ENCODE results near the gene PBX1. TPM values are rescaled to one million over a fixed set of nuclear protein-coding genes. Genes with fewer than 3 reads are reported as not detected.
A peak's percentile ranks its signal among the peaks of the same experiment; 100 is the strongest.

The PBX1 gene
- total and polyA plus RNA-seq, 8 donors, result 17.3 to 113 (median 91.9) TPM

DNA sequence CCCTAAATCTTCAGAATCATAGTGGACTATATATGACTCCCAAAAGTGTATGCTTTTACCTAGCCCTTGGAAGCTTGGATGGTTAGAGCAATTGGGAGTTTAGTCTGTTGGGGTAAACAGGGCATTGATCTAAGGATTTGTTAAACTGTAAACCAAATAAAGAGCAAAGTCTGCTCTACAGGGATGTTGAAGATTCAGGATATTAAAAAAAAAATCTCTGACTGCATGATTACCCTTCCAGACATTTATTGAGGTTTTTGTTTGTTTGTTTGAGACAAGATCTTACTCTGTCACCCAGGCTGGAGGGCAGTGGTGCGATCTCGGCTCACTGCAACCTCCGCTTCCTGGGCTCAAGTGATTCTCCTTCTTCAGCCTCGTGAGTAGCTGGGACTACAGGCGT lies 31.6 kb downstream of the PBX1 start:
- intact Hi-C loops (cut with DNase I), result no loop called here
- DNase-seq, result no peak
- ATAC-seq, result no peak
- H3K27ac ChIP-seq, result peak overlapping the region in 3 of 4 donors; percentile 23 to 59 (median 52)
- WGBS, 2 donors, result 68 to 74% methylated on average over 5 of the region's 5 CpGs
- no peak for FAIRE-seq
- TF ChIP-seq, protein P1, sequence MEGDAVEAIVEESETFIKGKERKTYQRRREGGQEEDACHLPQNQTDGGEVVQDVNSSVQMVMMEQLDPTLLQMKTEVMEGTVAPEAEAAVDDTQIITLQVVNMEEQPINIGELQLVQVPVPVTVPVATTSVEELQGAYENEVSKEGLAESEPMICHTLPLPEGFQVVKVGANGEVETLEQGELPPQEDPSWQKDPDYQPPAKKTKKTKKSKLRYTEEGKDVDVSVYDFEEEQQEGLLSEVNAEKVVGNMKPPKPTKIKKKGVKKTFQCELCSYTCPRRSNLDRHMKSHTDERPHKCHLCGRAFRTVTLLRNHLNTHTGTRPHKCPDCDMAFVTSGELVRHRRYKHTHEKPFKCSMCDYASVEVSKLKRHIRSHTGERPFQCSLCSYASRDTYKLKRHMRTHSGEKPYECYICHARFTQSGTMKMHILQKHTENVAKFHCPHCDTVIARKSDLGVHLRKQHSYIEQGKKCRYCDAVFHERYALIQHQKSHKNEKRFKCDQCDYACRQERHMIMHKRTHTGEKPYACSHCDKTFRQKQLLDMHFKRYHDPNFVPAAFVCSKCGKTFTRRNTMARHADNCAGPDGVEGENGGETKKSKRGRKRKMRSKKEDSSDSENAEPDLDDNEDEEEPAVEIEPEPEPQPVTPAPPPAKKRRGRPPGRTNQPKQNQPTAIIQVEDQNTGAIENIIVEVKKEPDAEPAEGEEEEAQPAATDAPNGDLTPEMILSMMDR (IDR thresholded peaks at IDR 0.05), result no peak
- no peaks in the 10 kb centered on the region for H3K27me3 ChIP-seq
- peaks cover 13 to 48% (median 34%) of the 10 kb centered on the region in 3 donors for H3K4me1 ChIP-seq
- H3K4me3 ChIP-seq, result no peak overlapping the region
- no peaks in the 10 kb centered on the region for H3K9me3 ChIP-seq
- H3K36me3 ChIP-seq, result peaks cover 0 to 13% (median 2%) of the 10 kb centered on the region in 3 donors

DNA sequence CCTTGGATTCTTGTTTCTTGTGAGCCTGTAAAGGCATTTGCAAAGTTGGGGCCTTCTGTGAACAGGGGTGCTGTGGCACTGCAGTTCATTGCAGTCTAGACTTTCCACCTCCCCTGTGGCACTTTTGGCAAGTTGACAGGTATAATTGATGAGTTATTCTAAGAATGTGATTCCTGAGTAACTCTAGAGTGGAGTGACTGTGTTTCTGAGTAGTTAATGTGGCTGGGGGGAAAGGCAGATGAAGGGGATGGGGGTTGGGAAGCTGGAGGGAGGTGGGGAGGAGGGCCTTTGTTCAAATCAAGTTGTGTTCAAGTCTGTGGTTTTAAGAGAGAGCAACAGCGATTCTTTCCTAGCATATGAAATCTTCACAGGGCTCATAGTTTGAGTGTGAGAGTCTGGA lies 32.9 kb downstream of the PBX1 start:
- peak; percentile 17 to 57 (median 30) for ATAC-seq
- no peak overlapping the region for H3K4me3 ChIP-seq
- no peak for FAIRE-seq
- no peaks in the 10 kb centered on the region for H3K27me3 ChIP-seq
- TF ChIP-seq, protein P1 (IDR thresholded peaks at IDR 0.05), result no peak
- peaks cover 0 to 6% (median 0%) of the 10 kb centered on the region in 3 donors for H3K36me3 ChIP-seq
- peaks cover 14 to 45% (median 38%) of the 10 kb centered on the region in 3 donors for H3K4me1 ChIP-seq
- WGBS, 2 donors, result 57 to 59% methylated on average over 1 of the region's 1 CpG
- H3K27ac ChIP-seq, result peak overlapping the region in 2 of 4 donors; percentile 25 to 59
- no peak for DNase-seq
- no peaks in the 10 kb centered on the region for H3K9me3 ChIP-seq
- intact Hi-C loops (cut with DNase I), result no loop called here

DNA sequence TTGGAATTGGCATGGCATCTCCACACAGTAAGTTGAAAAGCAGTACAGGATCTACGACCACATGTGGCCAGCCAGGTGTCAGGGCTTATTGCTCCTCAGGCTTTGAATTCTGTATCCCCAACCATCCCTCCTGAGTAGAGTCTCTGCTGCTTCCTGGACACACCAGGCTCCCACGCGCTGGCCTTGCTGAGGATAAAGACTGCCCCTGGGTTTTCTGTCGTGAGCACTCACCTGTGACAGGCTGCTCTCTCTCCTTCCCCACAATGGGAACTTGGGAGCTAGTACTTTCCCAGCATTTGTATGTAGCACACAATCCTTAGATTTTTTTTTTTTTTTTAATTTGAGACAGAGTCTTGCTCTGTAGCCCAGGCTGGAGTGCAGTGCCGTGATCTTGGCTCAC lies 33.6 kb downstream of the PBX1 start:
- H3K27ac ChIP-seq, result peak overlapping the region in 2 of 4 donors; percentile 25 to 32
- TF ChIP-seq, protein P1 (IDR thresholded peaks at IDR 0.05), result no peak
- DNase-seq (no peak), ATAC-seq (peak in 1 of 4 donors; percentile 3), FAIRE-seq (no peak)
- 78 to 79% methylated on average over 5 of the region's 5 CpGs for WGBS, 2 donors
- no peaks in the 10 kb centered on the region for H3K27me3 ChIP-seq
- H3K9me3 ChIP-seq, result no peaks in the 10 kb centered on the region
- peaks cover 0 to 5% (median 0%) of the 10 kb centered on the region in 3 donors for H3K36me3 ChIP-seq
- intact Hi-C loops (cut with DNase I), result no loop called here
- H3K4me1 ChIP-seq, result peaks cover 14 to 44% (median 38%) of the 10 kb centered on the region in 3 donors
- H3K4me3 ChIP-seq, result no peak overlapping the region

DNA sequence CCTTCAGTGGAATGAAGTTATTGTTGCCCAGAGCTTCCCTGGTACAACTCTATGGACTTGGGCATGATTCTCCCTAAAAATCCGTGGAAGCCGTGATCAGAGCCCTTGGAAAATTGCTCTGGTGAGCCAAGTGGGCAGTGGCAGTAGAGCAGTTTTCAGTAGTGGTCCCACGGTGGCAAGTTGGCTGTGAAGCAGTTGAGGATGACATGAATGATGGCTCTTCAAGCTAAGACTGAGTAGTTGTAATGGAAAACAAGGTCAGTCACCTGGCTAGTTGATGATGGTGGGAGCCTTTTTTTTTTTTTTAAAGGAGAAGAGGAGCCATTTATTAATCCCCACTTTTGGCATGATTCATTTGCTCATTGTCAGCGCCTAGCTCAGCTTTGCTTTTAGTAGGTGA lies 36.2 kb downstream of the PBX1 start:
- no peak overlapping the region for H3K4me3 ChIP-seq
- no peak for DNase-seq
- H3K9me3 ChIP-seq, result no peaks in the 10 kb centered on the region
- ATAC-seq, result no peak
- no peak for FAIRE-seq
- intact Hi-C loops (cut with DNase I), result no loop called here
- no peaks in the 10 kb centered on the region for H3K27me3 ChIP-seq
- peaks cover 0 to 3% (median 0%) of the 10 kb centered on the region in 3 donors for H3K36me3 ChIP-seq
- H3K27ac ChIP-seq, result no peak overlapping the region
- TF ChIP-seq, protein P1 (IDR thresholded peaks at IDR 0.05), result no peak
- peaks cover 25 to 48% (median 39%) of the 10 kb centered on the region in 3 donors for H3K4me1 ChIP-seq
- 62 to 65% methylated on average over 4 of the region's 4 CpGs for WGBS, 2 donors

DNA sequence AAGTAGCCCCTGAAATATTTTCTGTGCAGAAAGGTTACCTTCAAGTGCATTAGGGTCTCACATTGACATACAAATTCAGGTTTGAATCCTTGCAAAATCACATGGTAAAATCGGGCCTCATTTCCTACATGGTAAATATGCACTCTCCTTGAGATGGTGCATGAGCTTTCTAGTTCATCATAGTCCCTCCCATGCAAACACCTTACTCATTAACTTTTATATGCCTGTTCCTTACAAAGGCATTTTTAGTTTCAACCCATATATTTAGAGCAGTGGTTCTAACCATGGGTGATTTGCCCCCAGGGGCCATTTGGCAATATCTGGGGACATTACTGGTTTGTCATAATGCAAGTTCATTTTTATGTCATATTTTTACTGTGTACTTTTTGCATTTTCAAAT lies 37.2 kb downstream of the PBX1 start:
- Histone ChIP-seq H3K27me3 (no peaks in the 10 kb centered on the region), H3K4me1 (peaks cover 34 to 49% (median 43%) of the 10 kb centered on the region in 3 donors), H3K27ac (no peak overlapping the region), H3K9me3 (no peaks in the 10 kb centered on the region), H3K36me3 (peaks cover 0 to 3% (median 0%) of the 10 kb centered on the region in 3 donors), H3K4me3 (no peak overlapping the region)
- DNase-seq (no peak), ATAC-seq (no peak), FAIRE-seq (no peak)
- 37 to 47% methylated on average over 1 of the region's 1 CpG for WGBS, 2 donors
- TF ChIP-seq, protein P1 (IDR thresholded peaks at IDR 0.05), result no peak
- intact Hi-C loops (cut with DNase I), result no loop called here
